A549 (cell line): ENCODE data around the gene RUNX3. TPM values are rescaled to one million over a fixed set of nuclear protein-coding genes. Genes with fewer than 3 reads are reported as not detected.

ENCODE experiments used
- ATAC-seq, 2 experiments: fragments of 200-7000 bp in 1 of 2; fragments of >200 bp in 1 of 2; cut with Nextera tagmentation in 1 of 2; cut with Tn5 transposase in 1 of 2; 3 replicates each; pipeline versions ENCODE4 v1.8.0 to v1.9.1; 2018 to 2020; ENCODE audit warnings: mild to moderate bottlenecking in 1 of 2, moderate library complexity in 1 of 2
- CTCF ChIA-PET: fragments of 300-600 bp; sonication (Branson Sonifier 250); formaldehyde crosslinking; extraction: SDS; loops from one replicate; lab custom pipeline; 2021; ENCODE audit warnings: antibody characterized with exemption, inconsistent platforms; lab: Yijun Ruan, JAX
- POLR2A ChIA-PET: fragments of 350-600 bp; formaldehyde crosslinking; extraction: SDS; loops from one replicate; lab custom pipeline; 2021; ENCODE audit warnings: antibody characterized with exemption, inconsistent platforms; lab: Yijun Ruan, JAX
- DNase-seq, 2 experiments: peaks; one replicate each; pipeline versions ENCODE4 v3.0.0 to v3.0.0-alpha.2; 2011 to 2016; ENCODE audit warnings: low read depth in 1 of 2, low spot score in 1 of 2
- FAIRE-seq: peaks from 2 replicates; lab custom pipeline; 2011; peaks lifted over from hg19 to GRCh38; lab: Jason Lieb, UNC
- H3K27ac ChIP-seq, 2 experiments: fragments of >200 bp; sonication (Bioruptor Twin); formaldehyde crosslinking; 3 replicates each; pipeline ENCODE4 v1.5.1; 2016 to 2017
- H3K4me1 ChIP-seq: fragments of >200 bp; sonication (Bioruptor Twin); formaldehyde crosslinking; 3 replicates; pipeline ENCODE4 v1.6.1; 2016
- H3K4me2 ChIP-seq: fragments of >200 bp; sonication (Bioruptor Twin); formaldehyde crosslinking; 3 replicates; pipeline ENCODE4 v1.6.1; 2016
- H3K4me3 ChIP-seq: fragments of >200 bp; sonication (Bioruptor Twin); formaldehyde crosslinking; 3 replicates; pipeline ENCODE4 v1.5.1; 2016
- H3K9me3 ChIP-seq: fragments of >200 bp; sonication (Bioruptor Twin); formaldehyde crosslinking; 3 replicates; pipeline ENCODE4 v1.6.1; 2016
- CBX2 ChIP-seq: fragments of 200-600 bp; sonication (generic); IDR thresholded peaks from 2 replicates; pipeline ENCODE4 v1.6.1; 2016; ENCODE audit warnings: low read depth, mild to moderate bottlenecking, borderline replicate concordance
- CBX8 ChIP-seq: fragments of 200-600 bp; sonication (generic); IDR thresholded peaks from 2 replicates; pipeline ENCODE4 v1.6.1; 2016
- CEBPB ChIP-seq, 2 experiments: fragments of >200 bp in 1 of 2; sonication (Bioruptor Twin) in 1 of 2; formaldehyde crosslinking in 1 of 2; IDR thresholded peaks; 2 replicates each; pipeline ENCODE4 v1.6.1; 2012 to 2016
- CHD2 ChIP-seq: fragments of 150-350 bp; IDR thresholded peaks from 2 replicates; pipeline ENCODE4 v1.6.1; 2014; ENCODE audit warnings: low read length; ENCODE audit not compliant: partially characterized antibody
- EP300 ChIP-seq, 2 experiments: fragments of >200 bp; sonication (Bioruptor Twin); formaldehyde crosslinking; IDR thresholded peaks; 2 replicates in 1 of 2; 3 replicates in 1 of 2; pipeline ENCODE4 v1.6.1; 2016 to 2017
- ESRRA ChIP-seq: fragments of 150-350 bp; IDR thresholded peaks from 2 replicates; pipeline ENCODE4 v1.6.1; 2014; ENCODE audit warnings: mild to moderate bottlenecking, low read length, borderline replicate concordance
- FOSL2 ChIP-seq, 2 experiments: fragments of 450-650 bp in 1 of 2; fragments of >200 bp in 1 of 2; sonication (Bioruptor Twin) in 1 of 2; formaldehyde crosslinking; IDR thresholded peaks; 2 replicates each; pipeline versions ENCODE4 v1.5.0 to v1.6.1; 2016 to 2020; ENCODE audit warnings: mild to moderate bottlenecking in 1 of 2, moderate library complexity in 1 of 2
- GATA3 ChIP-seq: IDR thresholded peaks from 2 replicates; pipeline ENCODE4 v1.6.1; 2012; ENCODE audit warnings: borderline replicate concordance
- HOXA7 ChIP-seq: fragments of 250-450 bp; sonication (Bioruptor Pico); IDR thresholded peaks from 2 replicates; pipeline ENCODE4 v1.5.0; 2020; ENCODE audit warnings: mild to moderate bottlenecking, moderate library complexity
- HOXB13 ChIP-seq: fragments of 250-450 bp; sonication (Bioruptor Pico); IDR thresholded peaks from 2 replicates; pipeline ENCODE4 v1.5.0; 2020; ENCODE audit warnings: low read depth, mild to moderate bottlenecking, moderate library complexity
- KDM5A ChIP-seq: fragments of 200-600 bp; sonication (generic); IDR thresholded peaks from 2 replicates; pipeline ENCODE4 v1.6.1; 2016; ENCODE audit warnings: antibody characterized with exemption, mild to moderate bottlenecking
- POLR2AphosphoS2 ChIP-seq: conservative IDR thresholded peaks from 2 replicates; pipeline ENCODE4 v1.6.1; 2012; ENCODE audit warnings: low read length, improper control_type of control experiment, inconsistent platforms
- RARB ChIP-seq: fragments of 250-450 bp; sonication (Bioruptor Pico); IDR thresholded peaks from 2 replicates; pipeline ENCODE4 v1.8.0; 2021; ENCODE audit warnings: mild to moderate bottlenecking, moderate library complexity
- REST ChIP-seq: fragments of 200-600 bp; sonication (generic); IDR thresholded peaks from 2 replicates; pipeline ENCODE4 v1.6.1; 2016; ENCODE audit warnings: antibody characterized with exemption, mild to moderate bottlenecking, moderate library complexity
- RFX5 ChIP-seq: fragments of 450-650 bp; IDR thresholded peaks from 2 replicates; pipeline ENCODE4 v1.7.1; 2014; ENCODE audit warnings: antibody characterized with exemption, mild to moderate bottlenecking, moderate library complexity
- RNF2 ChIP-seq: fragments of 200-600 bp; sonication (generic); IDR thresholded peaks from 2 replicates; pipeline ENCODE4 v1.6.1; 2016; ENCODE audit warnings: low read depth, mild to moderate bottlenecking, antibody characterized with exemption, moderate library complexity, borderline replicate concordance
- SMC3 ChIP-seq: fragments of >200 bp; sonication (Bioruptor Twin); formaldehyde crosslinking; IDR thresholded peaks from 3 replicates; pipeline ENCODE4 v1.6.1; 2018; ENCODE audit warnings: inconsistent platforms
- SREBF2 ChIP-seq: fragments of 450-650 bp; IDR thresholded peaks from 2 replicates; pipeline ENCODE4 v1.6.1; 2014; ENCODE audit warnings: mild to moderate bottlenecking, moderate library complexity
- TFCP2L1 ChIP-seq: fragments of 250-450 bp; sonication (Bioruptor Pico); IDR thresholded peaks from 2 replicates; pipeline ENCODE4 v1.5.0; 2021; ENCODE audit warnings: mild to moderate bottlenecking
- USF2 ChIP-seq: fragments of 450-650 bp; IDR thresholded peaks from 2 replicates; pipeline ENCODE4 v1.6.1; 2014; ENCODE audit warnings: antibody characterized with exemption
- ZC3H11A ChIP-seq: fragments of 450-650 bp; IDR thresholded peaks from 2 replicates; pipeline ENCODE4 v1.6.1; 2014; ENCODE audit warnings: antibody characterized with exemption, mild to moderate bottlenecking
- ZFP36 ChIP-seq: fragments of 450-650 bp; IDR thresholded peaks from 2 replicates; pipeline ENCODE4 v1.6.1; 2014; ENCODE audit warnings: borderline replicate concordance; ENCODE audit not compliant: partially characterized antibody
- WGBS: methylation state at CpG from one replicate; pipeline ENCODE4 v1.1.6; 2017; ENCODE audit errors: missing lambda C conversion rate; 5-methylcytosine and 5-hydroxymethylcytosine counted together
- polyA plus RNA-seq, 4 experiments: library from polyadenylated mRNA; depleted of rRNA in 3 of 4; stranded (reverse); fragments of >200 nt; fragmentation: RNase III in 1 of 4; extraction: RNeasy Plus Mini Kit Qiagen cat#74134 plus additional on column Dnase treatment in 1 of 4; gene quantifications; 2 replicates in 3 of 4; 3 replicates in 1 of 4; pipeline ENCODE4 v1.2.3, GENCODE V29; 2011 to 2017
- TF ChIP-seq, protein P1 (sequence below): fragments of 250-450 bp; sonication (Bioruptor Pico); IDR thresholded peaks from 2 replicates; pipeline ENCODE4 v1.5.0; 2020; ENCODE audit warnings: low read depth, mild to moderate bottlenecking, moderate library complexity
- TF ChIP-seq, protein P2 (sequence below): fragments of 150-350 bp; IDR thresholded peaks from 2 replicates; pipeline ENCODE4 v1.6.1; 2014; ENCODE audit warnings: low read depth, mild to moderate bottlenecking, low read length

Gene RUNX3
- polyA plus RNA-seq, 2 of the 4 experiments (the other 2 are of a cell fraction), result 1.4 to 4.0 TPM

- no peak for TF ChIP-seq FOSL2 (IDR thresholded peaks at IDR 0.05)
- no peak for TF ChIP-seq FOSL2 (CRISPR knock-in tag; IDR thresholded peaks at IDR 0.05)
- TF ChIP-seq SREBF2, result no peak
- no peak for TF ChIP-seq CBX2
- TF ChIP-seq, protein P1, sequence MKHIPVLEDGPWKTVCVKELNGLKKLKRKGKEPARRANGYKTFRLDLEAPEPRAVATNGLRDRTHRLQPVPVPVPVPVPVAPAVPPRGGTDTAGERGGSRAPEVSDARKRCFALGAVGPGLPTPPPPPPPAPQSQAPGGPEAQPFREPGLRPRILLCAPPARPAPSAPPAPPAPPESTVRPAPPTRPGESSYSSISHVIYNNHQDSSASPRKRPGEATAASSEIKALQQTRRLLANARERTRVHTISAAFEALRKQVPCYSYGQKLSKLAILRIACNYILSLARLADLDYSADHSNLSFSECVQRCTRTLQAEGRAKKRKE, result no peak
- no peak for TF ChIP-seq ZC3H11A
These were observed 33.3 kb downstream of the RUNX3 start (continued) for GRCh38 chr1:24896596-24897262.

GRCh38 chr1:24896176-24896575 is 33.9 kb downstream of the RUNX3 start:
- H3K9me3 ChIP-seq, result 0 out of 3 replicates have a peak, but pooled peaks cover 2% of the 10 kb centered on the region
- no peak overlapping the region for H3K4me2 ChIP-seq
- CTCF ChIA-PET, result interaction anchor here (1.7 to 5.2 kb wide), 2 partner anchors 13 to 47 kb away, joined by 4 to 34 read pairs; no protein-coding TSS in a partner anchor
- FAIRE-seq (no peak), DNase-seq (no peak), ATAC-seq (no peak)
- H3K4me3 ChIP-seq, result no peak overlapping the region
- no peak overlapping the region for H3K27ac ChIP-seq
- 83% methylated on average over 6 of the region's 6 CpGs for WGBS
- no peaks in the 10 kb centered on the region for H3K4me1 ChIP-seq
- POLR2A ChIA-PET, result no interaction called here
- TF ChIP-seq, protein P2, sequence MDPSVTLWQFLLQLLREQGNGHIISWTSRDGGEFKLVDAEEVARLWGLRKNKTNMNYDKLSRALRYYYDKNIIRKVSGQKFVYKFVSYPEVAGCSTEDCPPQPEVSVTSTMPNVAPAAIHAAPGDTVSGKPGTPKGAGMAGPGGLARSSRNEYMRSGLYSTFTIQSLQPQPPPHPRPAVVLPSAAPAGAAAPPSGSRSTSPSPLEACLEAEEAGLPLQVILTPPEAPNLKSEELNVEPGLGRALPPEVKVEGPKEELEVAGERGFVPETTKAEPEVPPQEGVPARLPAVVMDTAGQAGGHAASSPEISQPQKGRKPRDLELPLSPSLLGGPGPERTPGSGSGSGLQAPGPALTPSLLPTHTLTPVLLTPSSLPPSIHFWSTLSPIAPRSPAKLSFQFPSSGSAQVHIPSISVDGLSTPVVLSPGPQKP, result no peak
- TF ChIP-seq POLR2AphosphoS2 (no peak), CEBPB (IDR thresholded peaks at IDR 0.05) (no peak), RNF2 (no peak), RFX5 (no peak), HOXA7 (CRISPR knock-in tag) (no peak), EP300 (IDR thresholded peaks at IDR 0.05) (no peak), REST (no peak), CHD2 (no peak), USF2 (no peak), SMC3 (no peak), HOXB13 (CRISPR knock-in tag) (no peak), RARB (CRISPR knock-in tag) (no peak), CBX8 (no peak), ZC3H11A (no peak), TFCP2L1 (no peak), ZFP36 (no peak), ESRRA (no peak), GATA3 (no peak), KDM5A (no peak)
- TF ChIP-seq, all 56 proteins: peak for 0
